Stimulated activated CD8-positive, alpha-beta memory T cell treated with anti-CD3 and anti-CD28 coated beads, Interleukin-4, amount 100 ng/mL, for 48 hours (primary cell): ENCODE data around the gene SARM1.

Source experiments
- DNase-seq: peaks from one replicate; pipeline ENCODE4 v3.0.0-alpha.2; 2020

The SARM1 gene

GRCh38 chr17:28369684-28370034 is 1.8 kb upstream of the SARM1 start:
- DNase-seq: no peak

- DNase-seq: no peak
Measured at GRCh38 chr17:28370035-28370743, 1.3 kb upstream of the SARM1 start, which contains the start of gene VTN. TSS of gene VTN (minus strand) at chr17:28370307. CDS start at chr17:28370203, 104 bp downstream.

GRCh38 chr17:28370744-28371103 is 770 bp upstream of the SARM1 start:
- no peak for DNase-seq

- peak; percentile 57 for DNase-seq
Measured at GRCh38 chr17:28372203-28372944, 880 bp downstream of the SARM1 start.

GRCh38 chr17:28372945-28373274 is 1.4 kb downstream of the SARM1 start:
- no peak for DNase-seq

- no peak for DNase-seq
Measured at GRCh38 chr17:28379814-28380801, 8.6 kb downstream of the SARM1 start.

- DNase-seq: peak; percentile 49
Measured at GRCh38 chr17:28381141-28381825, 9.8 kb downstream of the SARM1 start.

GRCh38 chr17:28384281-28385036 is 13.0 kb downstream of the SARM1 start:
- DNase-seq: peak; percentile 77

- no peak for DNase-seq
Measured at GRCh38 chr17:28385037-28385400, 13.5 kb downstream of the SARM1 start.

GRCh38 chr17:28385406-28385805 is 13.9 kb downstream of the SARM1 start:
- DNase-seq: peak; percentile 44

- DNase-seq: no peak
Measured at GRCh38 chr17:28386391-28386790, 14.9 kb downstream of the SARM1 start.

GRCh38 chr17:28388106-28388505 is 16.6 kb downstream of the SARM1 start:
- no peak for DNase-seq

- DNase-seq: no peak
Measured at GRCh38 chr17:28390141-28390540, 18.6 kb downstream of the SARM1 start.

GRCh38 chr17:28390563-28390962 is 19.1 kb downstream of the SARM1 start:
- DNase-seq: no peak

GRCh38 chr17:28390984-28391383 is 19.5 kb downstream of the SARM1 start:
- no peak for DNase-seq

- DNase-seq: no peak
Measured at GRCh38 chr17:28391401-28391800, 19.9 kb downstream of the SARM1 start.

GRCh38 chr17:28392491-28392890 is 21.0 kb downstream of the SARM1 start:
- DNase-seq: no peak

GRCh38 chr17:28394337-28395116 is 23.0 kb downstream of the SARM1 start:
- no peak for DNase-seq

- no peak for DNase-seq
Measured at GRCh38 chr17:28395426-28395825, 23.9 kb downstream of the SARM1 start.

GRCh38 chr17:28395968-28396367 is 24.5 kb downstream of the SARM1 start:
- DNase-seq: no peak

GRCh38 chr17:28396635-28397239 is 25.2 kb downstream of the SARM1 start:
- no peak for DNase-seq
